ENCODE results near the gene CLDN19. TPM values are rescaled to one million over a fixed set of nuclear protein-coding genes. Genes with fewer than 3 reads are reported as not detected.
A peak's percentile ranks its signal among the peaks of the same experiment; 100 is the strongest.
"Not testable (repeated sequence)": the region's sequence is repeated elsewhere in the genome, so short reads cannot be mapped to it uniquely, and the experiment has no call there.

The CLDN19 gene
- total and polyA plus RNA-seq, 3 experiments from 2014 or later = not detected

DNA sequence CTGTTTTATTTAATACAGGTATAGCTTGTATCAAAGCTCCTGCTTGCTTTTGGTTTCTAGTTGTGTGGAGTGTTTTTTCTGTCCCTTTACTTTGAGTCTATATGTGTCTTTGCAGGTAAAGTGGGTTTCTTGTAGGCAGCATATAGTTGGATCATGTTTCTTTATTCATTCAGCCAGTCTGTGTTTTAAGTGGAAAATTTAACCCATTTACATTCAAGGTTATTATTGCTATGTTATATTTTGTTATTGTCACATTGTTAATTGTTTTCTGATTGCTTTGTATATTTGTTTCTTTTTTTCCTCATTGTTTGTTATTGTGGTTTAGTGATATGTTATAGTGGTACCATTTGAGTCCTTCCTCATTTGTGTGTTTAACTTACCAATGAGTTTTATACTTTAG lies 26.7 kb downstream of the CLDN19 start:
- Histone ChIP-seq H3K36me3 (ENCODE audit: insufficient read depth, low read length) (peaks cover 5% of the 10 kb centered on the region), H3K27ac (ENCODE audit: low read depth, low read length) (no peak overlapping the region), H3K4me3 (ENCODE audit: low read length) (no peak overlapping the region), H3K4me1 (ENCODE audit: insufficient read depth, low read length) (no peaks in the 10 kb centered on the region), H3K9me3 (ENCODE audit: low read length) (peaks cover 12% of the 10 kb centered on the region), H3K27me3 (ENCODE audit: insufficient read depth, low read length, poor library complexity, severe bottlenecking) (no peaks in the 10 kb centered on the region)
- POLR2A ChIA-PET = no interaction called here
- peaks cover 30 to 71% (median 71%) of the 10 kb centered on the region in 3 donors for H3K36me3 Mint-ChIP-seq
- peaks cover 12 to 21% (median 19%) of the 10 kb centered on the region in 3 donors for H3K4me1 Mint-ChIP-seq
- CTCF ChIA-PET = no interaction called here
- peaks cover 19 to 28% (median 26%) of the 10 kb centered on the region in 5 donors for H3K9me3 Mint-ChIP-seq
- H3K27ac Mint-ChIP-seq = no peak overlapping the region
- H3K27me3 Mint-ChIP-seq = no peaks in the 10 kb centered on the region
- H3K4me3 Mint-ChIP-seq = no peak overlapping the region
- DNase-seq = no peak

DNA sequence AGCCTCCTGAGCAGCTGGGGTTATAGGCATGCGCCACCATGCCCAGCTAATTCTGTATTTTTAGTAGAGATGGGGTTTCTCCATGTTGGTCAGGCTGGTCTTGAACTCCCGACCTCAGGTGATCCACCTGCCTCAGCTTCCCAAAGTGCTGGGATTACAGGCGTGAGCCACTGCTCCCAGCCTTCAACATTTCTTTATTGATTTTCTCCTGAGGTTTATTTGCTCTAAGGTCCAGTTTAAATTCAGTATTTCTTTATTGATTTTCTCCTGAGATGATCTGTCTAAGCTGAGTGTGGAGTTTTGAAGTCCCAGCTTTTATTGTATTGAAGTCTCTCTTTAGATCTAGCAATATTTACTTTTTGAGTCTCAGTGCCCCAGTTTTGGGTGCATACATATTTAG lies 27.2 kb downstream of the CLDN19 start:
- H3K4me3 ChIP-seq (ENCODE audit: low read length); H3K27me3 Mint-ChIP-seq; DNase-seq; H3K27ac ChIP-seq (ENCODE audit: low read depth, low read length); H3K4me3 Mint-ChIP-seq; POLR2A ChIA-PET; H3K27me3 ChIP-seq (ENCODE audit: insufficient read depth, low read length, poor library complexity, severe bottlenecking); H3K27ac Mint-ChIP-seq; H3K36me3 ChIP-seq (ENCODE audit: insufficient read depth, low read length); CTCF ChIA-PET; H3K4me1 ChIP-seq (ENCODE audit: insufficient read depth, low read length): not testable (repeated sequence)
- peaks cover 33 to 72% (median 69%) of the 10 kb centered on the region in 3 donors for H3K36me3 Mint-ChIP-seq
- H3K4me1 Mint-ChIP-seq = peaks cover 12 to 22% (median 21%) of the 10 kb centered on the region in 3 donors
- H3K9me3 ChIP-seq (ENCODE audit: low read length) = peaks cover 12% of the 10 kb centered on the region
- peaks cover 19 to 28% (median 26%) of the 10 kb centered on the region in 5 donors for H3K9me3 Mint-ChIP-seq

DNA sequence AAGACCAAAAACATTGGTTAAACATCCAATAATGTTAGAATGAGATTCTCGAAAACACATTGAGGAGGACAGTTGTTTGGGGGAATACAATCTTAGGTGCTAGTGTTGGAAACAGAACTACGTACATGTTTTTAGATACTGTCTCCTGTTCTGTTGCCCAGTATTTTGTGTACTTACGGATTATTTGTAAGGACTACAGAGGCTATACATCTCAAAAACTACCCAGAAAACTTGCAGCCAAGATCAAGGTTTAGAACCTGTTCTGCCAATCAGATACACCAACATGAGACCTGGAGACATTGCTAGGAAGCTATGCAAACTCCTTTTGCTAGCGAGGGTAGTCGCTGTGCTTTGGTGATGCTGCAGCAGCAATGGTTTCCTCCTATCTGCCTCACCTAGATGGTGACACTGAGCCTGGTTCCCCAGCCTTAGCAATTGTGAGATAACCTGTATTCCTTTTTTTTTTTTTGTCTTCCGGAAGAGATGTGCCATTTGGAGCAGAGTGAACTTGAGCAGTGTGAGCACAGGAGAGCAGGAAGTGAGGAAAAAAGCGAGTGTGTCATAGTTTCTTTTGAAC lies 36.1 kb downstream of the CLDN19 start:
- Histone ChIP-seq H3K9me3 (ENCODE audit: low read length) (no peaks in the 10 kb centered on the region), H3K36me3 (ENCODE audit: insufficient read depth, low read length) (peaks cover 28% of the 10 kb centered on the region), H3K4me1 (ENCODE audit: insufficient read depth, low read length) (no peaks in the 10 kb centered on the region), H3K27me3 (ENCODE audit: insufficient read depth, low read length, poor library complexity, severe bottlenecking) (no peaks in the 10 kb centered on the region), H3K4me3 (ENCODE audit: low read length) (no peak overlapping the region), H3K27ac (ENCODE audit: low read depth, low read length) (no peak overlapping the region)
- peak overlapping the region in 2 of 8 donors; percentile 40 to 58 for H3K27ac Mint-ChIP-seq
- no peaks in the 10 kb centered on the region for H3K9me3 Mint-ChIP-seq
- H3K4me1 Mint-ChIP-seq = peaks cover 0 to 9% (median 2%) of the 10 kb centered on the region in 3 donors
- ChIA-PET CTCF (no interaction called here), POLR2A (no interaction called here)
- no peak overlapping the region for H3K4me3 Mint-ChIP-seq
- H3K27me3 Mint-ChIP-seq = no peaks in the 10 kb centered on the region
- peaks cover 4 to 90% (median 37%) of the 10 kb centered on the region in 3 donors for H3K36me3 Mint-ChIP-seq
- no peak for DNase-seq

DNA sequence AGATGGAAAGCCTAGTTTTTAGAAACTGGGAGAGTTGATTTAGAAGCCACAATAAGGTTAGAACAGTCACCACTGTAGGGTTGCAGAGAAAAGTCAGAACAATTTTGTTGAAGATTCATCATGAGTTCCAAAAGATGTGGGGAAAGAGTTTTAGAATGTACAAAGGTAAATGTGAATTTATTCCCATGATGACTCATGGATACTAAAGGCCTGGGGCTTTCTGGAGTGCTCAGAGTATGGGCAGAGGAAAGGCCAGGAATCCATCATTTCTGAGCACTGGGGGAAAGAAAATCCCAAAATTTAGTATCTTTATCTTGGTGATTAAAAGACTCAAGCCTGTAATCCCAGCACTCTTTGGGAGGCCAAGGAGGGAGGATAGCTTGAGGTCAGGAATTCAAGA lies 40.0 kb downstream of the CLDN19 start:
- Histone ChIP-seq H3K9me3 (ENCODE audit: low read length) (no peaks in the 10 kb centered on the region), H3K27ac (ENCODE audit: low read depth, low read length) (no peak overlapping the region), H3K27me3 (ENCODE audit: insufficient read depth, low read length, poor library complexity, severe bottlenecking) (no peaks in the 10 kb centered on the region), H3K4me3 (ENCODE audit: low read length) (no peak overlapping the region), H3K36me3 (ENCODE audit: insufficient read depth, low read length) (peaks cover 68% of the 10 kb centered on the region), H3K4me1 (ENCODE audit: insufficient read depth, low read length) (no peaks in the 10 kb centered on the region)
- ChIA-PET POLR2A (no interaction called here), CTCF (no interaction called here)
- no peak overlapping the region for H3K4me3 Mint-ChIP-seq
- DNase-seq = no peak
- H3K27ac Mint-ChIP-seq = peak overlapping the region in 1 of 8 donors; percentile 33
- H3K36me3 Mint-ChIP-seq = peaks cover 3 to 95% (median 41%) of the 10 kb centered on the region in 3 donors
- H3K9me3 Mint-ChIP-seq = no peaks in the 10 kb centered on the region
- H3K27me3 Mint-ChIP-seq = no peaks in the 10 kb centered on the region
- peaks cover 11 to 19% (median 11%) of the 10 kb centered on the region in 3 donors for H3K4me1 Mint-ChIP-seq

DNA sequence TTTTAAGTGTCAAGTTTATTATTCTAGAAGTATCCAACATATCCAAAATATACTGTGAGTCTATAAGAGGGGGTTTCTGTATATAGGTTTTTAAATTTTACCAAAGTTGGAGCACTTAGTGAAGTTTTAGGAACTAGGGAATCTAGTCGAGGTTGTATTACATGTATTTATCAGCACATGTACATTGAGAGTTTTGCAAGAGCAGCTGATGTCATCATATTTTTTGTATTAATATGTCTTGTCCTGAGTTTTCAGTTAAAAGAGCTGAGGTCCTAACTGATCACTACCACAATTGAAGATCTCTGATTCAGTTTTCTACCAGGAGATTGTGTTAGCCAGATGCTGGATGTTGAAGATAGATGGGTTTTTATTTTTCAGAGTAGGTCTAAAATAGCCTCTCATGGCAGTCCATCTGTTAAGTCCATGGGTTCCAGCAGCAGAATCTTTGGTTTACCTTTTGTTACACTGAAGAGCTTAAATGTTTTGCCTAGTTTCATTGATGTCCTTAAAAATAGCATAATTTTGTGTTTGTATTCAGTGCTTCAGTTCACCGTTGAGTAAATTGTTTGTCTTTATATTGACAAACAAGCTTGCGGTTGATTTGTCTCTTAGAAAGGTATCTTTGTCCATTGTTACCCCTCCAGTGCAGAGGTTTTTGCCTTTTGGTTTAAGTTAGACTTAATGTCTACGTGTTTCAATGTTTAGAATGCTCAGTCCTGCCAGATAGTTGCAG lies 41.8 kb downstream of the CLDN19 start:
- Histone ChIP-seq H3K36me3 (ENCODE audit: insufficient read depth, low read length) (peaks cover 67% of the 10 kb centered on the region), H3K27ac (ENCODE audit: low read depth, low read length) (no peak overlapping the region), H3K27me3 (ENCODE audit: insufficient read depth, low read length, poor library complexity, severe bottlenecking) (no peaks in the 10 kb centered on the region), H3K9me3 (ENCODE audit: low read length) (no peaks in the 10 kb centered on the region), H3K4me3 (ENCODE audit: low read length) (no peak overlapping the region), H3K4me1 (ENCODE audit: insufficient read depth, low read length) (no peaks in the 10 kb centered on the region)
- DNase-seq = no peak
- peaks cover 22 to 37% (median 28%) of the 10 kb centered on the region in 3 donors for H3K4me1 Mint-ChIP-seq
- ChIA-PET CTCF (no interaction called here), POLR2A (no interaction called here)
- no peaks in the 10 kb centered on the region for H3K27me3 Mint-ChIP-seq
- H3K27ac Mint-ChIP-seq = peak overlapping the region in 5 of 8 donors; percentile 1 to 68 (median 58)
- H3K4me3 Mint-ChIP-seq = no peak overlapping the region
- H3K9me3 Mint-ChIP-seq = no peaks in the 10 kb centered on the region
- peaks cover 3 to 97% (median 32%) of the 10 kb centered on the region in 3 donors for H3K36me3 Mint-ChIP-seq

DNA sequence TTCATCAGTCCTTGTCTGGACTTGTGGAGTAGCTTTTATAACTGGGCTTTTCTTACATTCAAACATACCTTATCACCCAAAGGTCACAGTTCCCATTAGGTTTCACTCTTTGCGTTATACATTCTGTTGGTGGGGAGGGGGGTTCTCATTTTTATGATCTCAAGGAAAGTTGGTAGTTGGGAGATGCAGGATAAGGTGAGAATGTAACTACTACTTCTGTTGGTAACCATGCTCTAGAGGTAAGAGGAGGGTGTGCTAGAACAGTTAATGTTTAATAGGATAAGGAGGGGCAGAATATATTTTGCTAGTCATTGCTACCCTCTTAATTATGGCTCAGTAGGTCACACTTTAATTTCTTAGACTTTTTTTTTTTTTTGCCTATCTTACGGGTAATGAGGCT lies 47.1 kb downstream of the CLDN19 start:
- peaks cover 3 to 66% (median 6%) of the 10 kb centered on the region in 3 donors for H3K36me3 Mint-ChIP-seq
- peaks cover 30% of the 10 kb centered on the region for H3K36me3 ChIP-seq (ENCODE audit: insufficient read depth, low read length)
- no peak overlapping the region for H3K4me3 ChIP-seq (ENCODE audit: low read length)
- H3K27me3 Mint-ChIP-seq = no peaks in the 10 kb centered on the region
- peaks cover 51% of the 10 kb centered on the region for H3K4me1 ChIP-seq (ENCODE audit: insufficient read depth, low read length)
- peak overlapping the region in 4 of 7 donors; percentile 4 to 26 (median 6) for H3K4me3 Mint-ChIP-seq
- DNase-seq = no peak
- no peaks in the 10 kb centered on the region for H3K9me3 ChIP-seq (ENCODE audit: low read length)
- H3K27ac ChIP-seq (ENCODE audit: low read depth, low read length) = no peak overlapping the region
- H3K27me3 ChIP-seq (ENCODE audit: insufficient read depth, low read length, poor library complexity, severe bottlenecking) = no peaks in the 10 kb centered on the region
- H3K4me1 Mint-ChIP-seq = peaks cover 70 to 83% (median 78%) of the 10 kb centered on the region in 3 donors
- peak overlapping the region in 7 of 8 donors; percentile 2 to 57 (median 49) for H3K27ac Mint-ChIP-seq
- CTCF ChIA-PET = interaction anchor here (1.8 kb wide), 1 partner anchor 10 kb away, joined by 5 read pairs; the partner anchor contains the start of gene YBX1
- no peaks in the 10 kb centered on the region for H3K9me3 Mint-ChIP-seq
- POLR2A ChIA-PET = no interaction called here

DNA sequence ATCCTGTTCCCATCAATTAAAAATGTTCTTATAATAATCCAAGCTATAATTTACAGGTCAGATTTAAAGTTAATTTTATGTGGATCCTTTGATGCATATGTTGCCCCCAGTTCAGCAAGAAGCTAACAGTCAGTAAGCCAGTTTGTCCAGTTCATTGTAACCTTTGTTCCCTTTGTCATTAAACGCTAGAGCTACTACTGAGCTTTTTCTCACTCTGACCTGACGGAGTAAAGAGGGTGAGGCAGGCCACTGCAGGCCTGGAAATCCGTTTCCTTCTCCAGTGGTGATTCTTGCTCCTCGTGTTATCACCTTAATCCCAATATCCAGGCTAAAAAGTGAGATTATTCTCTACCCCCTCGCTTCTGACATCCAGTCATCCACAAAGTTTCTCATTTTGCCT lies 47.6 kb downstream of the CLDN19 start:
- peaks cover 26% of the 10 kb centered on the region for H3K36me3 ChIP-seq (ENCODE audit: insufficient read depth, low read length)
- DNase-seq = no peak
- Mint-ChIP-seq H3K36me3 (peaks cover 3 to 66% (median 8%) of the 10 kb centered on the region in 3 donors), H3K4me3 (peak overlapping the region in 3 of 7 donors; percentile 6 to 53 (median 26)), H3K9me3 (no peaks in the 10 kb centered on the region), H3K27me3 (no peaks in the 10 kb centered on the region), H3K27ac (peak overlapping the region in 7 of 8 donors; percentile 2 to 62 (median 45)), H3K4me1 (peaks cover 74 to 88% (median 82%) of the 10 kb centered on the region in 3 donors)
- H3K27me3 ChIP-seq (ENCODE audit: insufficient read depth, low read length, poor library complexity, severe bottlenecking) = no peaks in the 10 kb centered on the region
- no peak overlapping the region for H3K4me3 ChIP-seq (ENCODE audit: low read length)
- peaks cover 55% of the 10 kb centered on the region for H3K4me1 ChIP-seq (ENCODE audit: insufficient read depth, low read length)
- ChIA-PET POLR2A (interaction anchor here (2.5 kb wide), 1 partner anchor 10 kb away, joined by 12 read pairs; the partner anchor contains the start of gene YBX1), CTCF (interaction anchor here (1.8 kb wide), 1 partner anchor 10 kb away, joined by 5 read pairs; the partner anchor contains the start of gene YBX1)
- H3K9me3 ChIP-seq (ENCODE audit: low read length) = no peaks in the 10 kb centered on the region
- no peak overlapping the region for H3K27ac ChIP-seq (ENCODE audit: low read depth, low read length)

DNA sequence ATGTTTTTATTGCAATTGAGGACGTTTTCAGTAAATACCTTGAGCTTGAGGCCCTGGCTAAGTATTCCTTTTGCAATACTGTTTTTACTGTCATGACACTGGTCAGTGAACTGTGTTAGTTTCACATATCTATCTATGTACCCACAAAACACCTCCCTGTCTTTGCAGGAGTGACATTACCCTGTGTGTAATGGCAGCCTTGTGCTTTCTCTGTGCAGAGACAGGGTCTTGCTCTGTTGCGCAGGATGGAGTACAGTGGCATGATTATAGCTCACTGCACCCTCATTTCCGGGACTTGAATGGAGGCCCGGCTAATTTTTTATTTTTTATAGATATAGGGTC lies 48.9 kb downstream of the CLDN19 start:
- Mint-ChIP-seq H3K9me3 (no peaks in the 10 kb centered on the region), H3K27ac (peak overlapping the region in 4 of 8 donors; percentile 13 to 61 (median 35)), H3K36me3 (peaks cover 0 to 57% (median 5%) of the 10 kb centered on the region in 3 donors), H3K4me1 (peaks cover 88 to 100% (median 95%) of the 10 kb centered on the region in 3 donors), H3K4me3 (peak overlapping the region in 6 of 7 donors; percentile 29 to 70 (median 42)), H3K27me3 (no peaks in the 10 kb centered on the region)
- peaks cover 65% of the 10 kb centered on the region for H3K4me1 ChIP-seq (ENCODE audit: insufficient read depth, low read length)
- H3K27me3 ChIP-seq (ENCODE audit: insufficient read depth, low read length, poor library complexity, severe bottlenecking) = no peaks in the 10 kb centered on the region
- no peak overlapping the region for H3K4me3 ChIP-seq (ENCODE audit: low read length)
- no peak overlapping the region for H3K27ac ChIP-seq (ENCODE audit: low read depth, low read length)
- POLR2A ChIA-PET = interaction anchor here (2.5 kb wide), 1 partner anchor 9 kb away, joined by 12 read pairs; the partner anchor contains the start of gene YBX1
- H3K36me3 ChIP-seq (ENCODE audit: insufficient read depth, low read length) = peaks cover 12% of the 10 kb centered on the region
- CTCF ChIA-PET = interaction anchor here (1.1 to 1.8 kb wide), 3 partner anchors 8 to 123 kb away, joined by 3 to 5 read pairs (median 4); partner anchors contain the start of genes PPIH and YBX1
- DNase-seq = no peak
- H3K9me3 ChIP-seq (ENCODE audit: low read length) = no peaks in the 10 kb centered on the region

All from CD8-positive, alpha-beta memory T cell (primary cell).